Smooth muscle cell (in vitro differentiated cells): ENCODE measurements around the gene PLIN4. TPM values are rescaled to one million over a fixed set of nuclear protein-coding genes. Genes with fewer than 3 reads are reported as not detected.

Experiments
- DNase-seq: peaks from one replicate; lab custom pipeline; 2025; ENCODE audit not compliant: unreplicated experiment; lab: John Stamatoyannopoulos, UW
- H2AFZ ChIP-seq: fragments of 200-600 bp; sonication (generic); 2 replicates; pipeline ENCODE4 v1.6.0; 2016; ENCODE audit warnings: antibody characterized with exemption, low read depth, mild to moderate bottlenecking
- H3F3A ChIP-seq: fragments of 200-600 bp; sonication (generic); 2 replicates; pipeline ENCODE4 v1.6.0; 2017; ENCODE audit warnings: antibody characterized with exemption, low read depth
- H3K27ac ChIP-seq: fragments of 200-600 bp; sonication (generic); 2 replicates; pipeline ENCODE4 v1.5.1; 2016; ENCODE audit warnings: low read depth, mild to moderate bottlenecking
- H3K27me3 ChIP-seq: fragments of 200-600 bp; sonication (generic); 2 replicates; pipeline ENCODE4 v1.6.1; 2016; ENCODE audit warnings: low read depth, mild to moderate bottlenecking
- H3K36me3 ChIP-seq: fragments of 200-600 bp; sonication (generic); 2 replicates; pipeline ENCODE4 v1.5.1; 2016; ENCODE audit warnings: low read depth
- H3K4me1 ChIP-seq: fragments of 200-600 bp; sonication (generic); 2 replicates; pipeline ENCODE4 v1.5.1; 2016; ENCODE audit warnings: low read depth
- H3K4me2 ChIP-seq: fragments of 200-600 bp; sonication (generic); 2 replicates; pipeline ENCODE4 v1.6.0; 2016; ENCODE audit warnings: mild to moderate bottlenecking
- H3K4me3 ChIP-seq: fragments of 200-600 bp; sonication (generic); 2 replicates; pipeline ENCODE4 v1.5.1; 2016; ENCODE audit warnings: mild to moderate bottlenecking
- H3K79me2 ChIP-seq: fragments of 200-600 bp; sonication (generic); 2 replicates; pipeline ENCODE4 v1.6.0; 2016; ENCODE audit warnings: low read depth, mild to moderate bottlenecking
- H3K9ac ChIP-seq: fragments of 200-600 bp; sonication (generic); 2 replicates; pipeline ENCODE4 v1.6.0; 2016; ENCODE audit warnings: low read depth
- H3K9me3 ChIP-seq: fragments of 200-600 bp; sonication (generic); replicated peaks from 2 replicates; pipeline ENCODE4 v1.5.1; 2016; ENCODE audit warnings: low read depth
- H4K20me1 ChIP-seq: fragments of 200-600 bp; sonication (generic); 2 replicates; pipeline ENCODE4 v1.6.0; 2016; ENCODE audit warnings: low read depth
- WGBS: methylation state at CpG from one replicate; pipeline ENCODE4 v1.1.7; 2016; ENCODE audit warnings: low lambda C conversion rate; 5-methylcytosine and 5-hydroxymethylcytosine counted together
- polyA plus RNA-seq: library from polyadenylated mRNA; unstranded; fragments of >200 nt; fragmentation: Nextera tagmentation; extraction: Ambion mirVana; gene quantifications from 2 replicates; pipeline ENCODE4 v1.2.1, GENCODE V29; 2016
- total RNA-seq: library from RNA; depleted of rRNA; stranded (reverse); fragments of >200 nt; gene quantifications from 2 replicates; pipeline ENCODE4 v1.2.3, GENCODE V29; 2014
- TF ChIP-seq, protein P1 (sequence below): fragments of 200-600 bp; sonication (generic); IDR thresholded peaks from 2 replicates; pipeline ENCODE4 v1.5.1; 2017; ENCODE audit warnings: borderline replicate concordance, mild to moderate bottlenecking, antibody characterized with exemption; ENCODE audit not compliant: insufficient read depth, poor library complexity, severe bottlenecking

The PLIN4 gene
- total and polyA plus RNA-seq, 2 experiments from 2014 or later: 0.23 TPM; not detected in 1

- TF ChIP-seq, protein P1, sequence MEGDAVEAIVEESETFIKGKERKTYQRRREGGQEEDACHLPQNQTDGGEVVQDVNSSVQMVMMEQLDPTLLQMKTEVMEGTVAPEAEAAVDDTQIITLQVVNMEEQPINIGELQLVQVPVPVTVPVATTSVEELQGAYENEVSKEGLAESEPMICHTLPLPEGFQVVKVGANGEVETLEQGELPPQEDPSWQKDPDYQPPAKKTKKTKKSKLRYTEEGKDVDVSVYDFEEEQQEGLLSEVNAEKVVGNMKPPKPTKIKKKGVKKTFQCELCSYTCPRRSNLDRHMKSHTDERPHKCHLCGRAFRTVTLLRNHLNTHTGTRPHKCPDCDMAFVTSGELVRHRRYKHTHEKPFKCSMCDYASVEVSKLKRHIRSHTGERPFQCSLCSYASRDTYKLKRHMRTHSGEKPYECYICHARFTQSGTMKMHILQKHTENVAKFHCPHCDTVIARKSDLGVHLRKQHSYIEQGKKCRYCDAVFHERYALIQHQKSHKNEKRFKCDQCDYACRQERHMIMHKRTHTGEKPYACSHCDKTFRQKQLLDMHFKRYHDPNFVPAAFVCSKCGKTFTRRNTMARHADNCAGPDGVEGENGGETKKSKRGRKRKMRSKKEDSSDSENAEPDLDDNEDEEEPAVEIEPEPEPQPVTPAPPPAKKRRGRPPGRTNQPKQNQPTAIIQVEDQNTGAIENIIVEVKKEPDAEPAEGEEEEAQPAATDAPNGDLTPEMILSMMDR: no peak
- peaks cover 6% of the 10 kb centered on the region for H3F3A ChIP-seq
- no peaks in the 10 kb centered on the region for H3K9me3 ChIP-seq
- no peak overlapping the region for H3K4me3 ChIP-seq
- H3K27ac ChIP-seq: no peak overlapping the region
- H3K27me3 ChIP-seq: no peaks in the 10 kb centered on the region
- H3K4me1 ChIP-seq: no peaks in the 10 kb centered on the region
- no peak for DNase-seq
- H3K36me3 ChIP-seq: no peaks in the 10 kb centered on the region
- H3K9ac ChIP-seq: no peak overlapping the region
- H3K79me2 ChIP-seq: no peaks in the 10 kb centered on the region
- 96% methylated on average over 18 of the region's 23 CpGs for WGBS
- no peak overlapping the region for H3K4me2 ChIP-seq
- H2AFZ ChIP-seq: no peak overlapping the region
- H4K20me1 ChIP-seq: no peaks in the 10 kb centered on the region
Measured at GRCh38 chr19:4504297-4504701, 14.0 kb downstream of the PLIN4 start.

- no peaks in the 10 kb centered on the region for H3K4me1 ChIP-seq
- no peaks in the 10 kb centered on the region for H3K36me3 ChIP-seq
- no peak overlapping the region for H3K9ac ChIP-seq
- WGBS: 98% methylated on average over 10 of the region's 10 CpGs
- no peak overlapping the region for H3K27ac ChIP-seq
- H3K27me3 ChIP-seq: no peaks in the 10 kb centered on the region
- TF ChIP-seq, protein P1: no peak
- no peak overlapping the region for H3K4me2 ChIP-seq
- H3F3A ChIP-seq: peaks cover 6% of the 10 kb centered on the region
- no peak for DNase-seq
- no peaks in the 10 kb centered on the region for H4K20me1 ChIP-seq
- no peaks in the 10 kb centered on the region for H3K9me3 ChIP-seq
- no peak overlapping the region for H2AFZ ChIP-seq
- H3K79me2 ChIP-seq: no peaks in the 10 kb centered on the region
- no peak overlapping the region for H3K4me3 ChIP-seq
Measured at GRCh38 chr19:4503825-4504170, 14.5 kb downstream of the PLIN4 start.

- WGBS: 96% methylated on average over 24 of the region's 25 CpGs
- TF ChIP-seq, protein P1: no peak
- H3K4me1 ChIP-seq: no peaks in the 10 kb centered on the region
Measured at GRCh38 chr19:4503132-4503824, 15.0 kb downstream of the PLIN4 start.

More at GRCh38 chr19:4503132-4503824, 15.0 kb downstream of the PLIN4 start:
- no peak for DNase-seq
- Histone ChIP-seq H3F3A (peaks cover 6% of the 10 kb centered on the region), H3K9me3 (no peaks in the 10 kb centered on the region), H3K27me3 (no peaks in the 10 kb centered on the region), H3K36me3 (no peaks in the 10 kb centered on the region), H3K4me3 (no peak overlapping the region), H2AFZ (no peak overlapping the region), H3K4me2 (no peak overlapping the region), H3K79me2 (no peaks in the 10 kb centered on the region), H3K9ac (no peak overlapping the region), H3K27ac (no peak overlapping the region), H4K20me1 (no peaks in the 10 kb centered on the region)
